ENCODE measurements around the gene C11orf16.
"Not testable (repeated sequence)": the region's sequence is repeated elsewhere in the genome, so short reads cannot be mapped to it uniquely, and the experiment has no call there.

C11orf16 gene

DNA sequence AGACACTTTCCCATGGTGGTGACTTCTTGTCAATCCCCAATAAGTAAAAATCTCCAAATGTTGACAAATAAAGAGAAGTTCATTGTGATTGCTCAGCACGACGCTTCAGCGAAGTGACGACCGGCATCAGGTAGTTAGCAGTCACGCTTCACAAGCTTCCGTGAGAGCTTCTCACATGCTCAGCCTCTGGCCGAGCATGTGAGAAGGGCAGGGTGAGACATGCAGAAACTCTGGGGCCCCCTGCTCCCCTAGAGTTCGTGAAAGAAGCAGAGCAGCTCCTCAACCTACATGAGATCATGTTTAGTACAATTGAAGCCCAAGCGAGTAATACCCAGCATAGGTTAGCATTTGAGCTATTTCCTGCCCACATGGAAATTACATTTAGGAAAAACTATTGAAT lies 4.4 kb upstream of the C11orf16 start:
- no peak for DNase-seq (ENCODE audit: low spot score)

DNA sequence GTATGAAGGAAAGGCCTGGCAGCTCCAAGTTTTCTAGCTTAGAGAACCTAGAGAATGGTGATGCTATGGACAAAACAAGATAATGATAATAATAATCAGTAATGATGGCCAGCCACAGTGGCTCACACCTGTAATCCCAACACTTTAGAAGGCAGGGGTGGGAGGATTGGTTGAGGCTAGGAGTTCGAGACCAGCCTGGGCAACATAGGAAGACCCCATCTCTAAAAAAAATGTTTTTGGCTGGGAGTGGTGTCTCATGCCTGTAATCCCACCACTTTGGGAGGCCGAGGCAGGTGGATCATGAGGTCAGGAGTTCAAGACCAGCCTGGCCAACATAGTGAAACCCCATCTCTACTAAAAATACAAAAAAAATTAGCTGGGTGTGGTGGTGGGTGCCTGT lies 3.0 kb upstream of the C11orf16 start:
- not testable (repeated sequence) for DNase-seq (ENCODE audit: low spot score)

DNA sequence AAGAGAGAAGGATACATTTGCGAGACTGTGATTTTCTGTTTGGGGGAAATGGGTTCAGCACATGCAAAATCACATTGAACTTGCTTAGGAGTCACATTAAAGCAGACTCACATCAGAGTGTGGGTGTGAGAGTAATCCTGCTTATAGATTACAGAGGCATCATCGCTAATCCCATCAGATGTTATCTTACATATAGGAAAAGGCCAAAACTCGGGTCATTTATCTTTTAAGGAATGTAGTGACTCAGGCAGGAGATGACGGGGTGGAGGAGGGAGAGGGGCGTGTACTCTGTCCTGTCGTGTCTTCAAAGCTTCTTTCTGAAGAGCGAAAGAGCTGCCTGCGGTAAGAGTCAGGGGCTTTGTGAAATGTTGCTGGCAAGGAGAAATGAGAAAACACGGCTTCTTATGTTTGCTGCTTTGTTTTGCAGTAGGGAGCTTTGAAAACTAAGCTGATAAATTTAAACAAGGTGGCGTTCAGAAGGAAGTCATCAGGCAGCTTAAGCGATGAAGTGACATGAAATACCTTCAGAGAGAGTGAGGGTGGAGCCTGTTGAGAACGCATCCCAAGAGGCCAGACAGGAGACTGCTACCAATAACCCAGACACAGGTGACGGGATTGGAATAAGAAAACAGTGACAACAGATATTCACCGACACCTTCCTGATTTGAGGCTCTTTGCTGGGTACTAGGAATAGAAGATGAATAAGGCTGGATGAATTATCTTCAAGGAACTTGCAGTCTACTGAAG lies 2.2 kb upstream of the C11orf16 start:
- peak; percentile 79 for DNase-seq (ENCODE audit: low spot score)

DNA sequence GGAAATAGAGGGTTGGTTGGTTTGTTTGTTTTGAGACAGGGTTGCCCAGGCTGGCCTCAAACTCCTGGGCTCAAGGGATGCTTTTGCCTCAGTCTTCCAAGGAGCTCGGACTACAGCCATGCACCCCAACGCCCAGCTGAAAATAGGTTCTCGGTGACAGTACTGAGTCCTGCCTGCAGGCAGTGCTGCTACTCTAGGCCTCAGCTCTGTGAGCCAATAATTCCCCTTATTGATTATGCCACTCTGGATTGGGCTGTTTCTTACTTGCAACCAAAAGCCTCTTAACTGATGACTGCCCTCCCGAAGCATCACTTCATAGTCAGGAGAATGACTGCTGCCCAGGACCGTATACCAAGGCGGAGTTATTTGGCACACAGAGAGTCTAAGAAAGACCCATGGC lies 1.2 kb upstream of the C11orf16 start:
- DNase-seq (ENCODE audit: low spot score), result no peak

DNA sequence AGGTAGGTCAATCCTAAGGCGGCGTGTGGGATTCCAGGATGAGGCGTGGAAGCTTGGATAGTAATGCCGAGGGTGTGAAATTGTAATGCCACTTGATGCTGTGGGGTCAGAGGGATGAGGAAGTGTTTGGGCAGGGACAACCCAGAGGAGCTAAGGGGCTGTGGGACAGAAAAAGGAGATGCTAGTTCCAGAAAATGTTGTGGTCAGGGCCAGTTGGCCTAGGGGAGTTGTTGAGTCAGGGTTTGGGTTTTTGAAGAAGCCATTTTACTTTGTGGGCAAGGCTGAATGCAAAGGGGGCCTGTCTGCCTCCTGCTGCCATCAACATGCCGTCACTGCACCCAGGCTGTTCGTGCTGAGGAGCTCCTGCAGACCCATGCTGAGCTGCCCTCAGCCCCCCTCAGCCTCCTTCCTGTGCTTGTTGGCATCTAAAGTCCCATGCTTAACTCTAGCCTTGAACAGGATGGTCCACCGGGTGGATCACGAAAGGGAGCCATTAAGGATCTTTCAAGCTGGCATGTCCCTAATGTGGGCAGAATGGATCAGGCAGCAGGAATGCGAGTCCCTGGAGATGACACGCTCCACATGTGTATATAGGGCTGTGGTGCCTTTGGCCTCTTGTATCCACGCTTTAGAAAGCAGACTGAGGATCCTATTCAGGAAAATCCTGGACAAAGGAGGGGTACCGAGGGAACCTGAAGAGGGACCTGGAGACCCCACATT lies 2.1 kb downstream of the C11orf16 start:
- DNase-seq (ENCODE audit: low spot score), result peak; percentile 30

DNA sequence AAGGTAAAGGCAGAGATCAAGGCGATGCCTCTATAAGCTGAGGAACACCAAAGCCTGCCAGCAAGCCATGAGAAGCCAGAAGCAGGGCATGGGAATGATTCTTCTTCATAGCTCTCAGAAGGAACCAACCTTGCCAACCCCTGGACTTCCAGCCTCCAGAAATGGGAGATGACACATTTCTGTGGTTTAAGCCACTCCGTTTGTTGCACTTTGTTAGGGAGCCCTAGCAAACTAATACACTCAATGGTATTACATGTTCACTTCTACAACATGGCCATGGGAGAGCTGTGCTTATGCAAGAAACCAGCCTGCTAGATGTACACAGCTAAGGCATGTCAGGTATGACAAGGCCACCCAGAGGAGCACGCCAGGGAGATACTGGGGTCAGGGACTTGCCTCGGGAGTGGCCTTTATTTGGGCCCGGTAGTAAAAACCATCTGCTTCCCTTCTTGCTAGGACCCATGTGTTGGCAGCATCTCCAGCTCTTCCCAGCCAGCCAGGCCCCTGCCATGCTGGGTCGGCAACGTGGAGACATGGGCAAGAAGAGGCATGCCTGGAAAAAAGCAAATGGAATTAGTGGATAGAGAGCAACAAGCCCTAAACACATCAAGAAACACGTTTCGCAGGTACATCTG lies 3.6 kb downstream of the C11orf16 start:
- DNase-seq (ENCODE audit: low spot score), result peak; percentile 46

DNA sequence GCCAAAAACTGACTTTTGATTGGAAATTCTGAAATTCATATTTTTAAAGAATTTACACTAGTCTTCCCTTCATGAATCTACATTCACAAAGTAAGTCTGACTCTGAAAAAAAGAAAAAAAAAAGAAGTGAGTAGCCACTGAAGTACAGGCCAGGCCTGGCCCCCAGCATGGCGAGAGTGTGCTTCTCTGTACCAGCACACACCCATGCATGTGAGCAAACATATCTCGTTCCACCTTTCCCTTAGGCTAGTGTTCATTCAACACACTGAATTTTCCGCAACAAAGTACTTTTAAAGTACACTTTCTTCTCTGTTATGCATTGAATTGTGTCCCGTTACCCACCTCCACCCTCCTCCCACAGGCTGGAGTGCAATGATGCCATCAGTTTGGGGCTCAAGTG lies 4.5 kb downstream of the C11orf16 start:
- DNase-seq (ENCODE audit: low spot score), result no peak

DNA sequence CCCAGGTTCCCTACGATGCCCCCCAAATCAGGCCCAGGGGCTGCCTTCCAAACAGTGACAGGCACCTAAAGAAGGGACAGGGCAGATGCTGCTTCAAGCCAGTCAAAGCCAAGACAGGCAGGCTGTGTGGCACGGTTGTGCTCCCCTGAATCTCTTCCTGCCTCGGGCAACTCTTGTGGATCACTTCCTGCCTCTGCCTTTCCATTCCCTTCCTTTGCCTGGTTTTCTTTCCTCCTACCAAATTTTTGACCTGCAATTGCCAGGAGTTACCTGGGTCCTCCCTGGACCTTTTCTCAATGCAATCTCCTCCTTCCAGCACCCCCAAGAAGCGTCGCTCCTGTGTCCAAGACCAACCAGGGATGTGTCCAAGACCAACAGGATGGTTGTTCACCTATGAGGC lies 5.5 kb downstream of the C11orf16 start:
- no peak for DNase-seq (ENCODE audit: low spot score)

DNA sequence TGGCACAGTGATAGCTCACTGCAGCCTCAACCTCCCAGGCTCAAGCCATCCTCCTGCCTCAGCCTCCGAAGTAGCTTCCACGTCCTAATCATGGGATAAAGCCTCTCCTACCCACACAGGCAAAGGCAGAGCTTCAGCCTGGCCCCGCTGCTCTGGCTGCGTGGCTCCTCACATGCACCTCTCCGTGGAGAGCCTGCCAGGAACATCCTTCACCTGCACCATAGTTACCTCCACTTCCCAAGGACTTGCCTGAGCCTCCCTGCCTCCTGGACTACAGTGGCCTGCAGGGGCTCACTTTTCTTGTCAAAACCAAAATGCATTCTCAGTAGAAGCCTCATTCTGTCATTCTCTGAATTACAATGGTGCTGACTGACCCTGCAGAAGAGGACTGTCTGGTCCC lies 6.5 kb downstream of the C11orf16 start:
- no peak for DNase-seq (ENCODE audit: low spot score)

DNA sequence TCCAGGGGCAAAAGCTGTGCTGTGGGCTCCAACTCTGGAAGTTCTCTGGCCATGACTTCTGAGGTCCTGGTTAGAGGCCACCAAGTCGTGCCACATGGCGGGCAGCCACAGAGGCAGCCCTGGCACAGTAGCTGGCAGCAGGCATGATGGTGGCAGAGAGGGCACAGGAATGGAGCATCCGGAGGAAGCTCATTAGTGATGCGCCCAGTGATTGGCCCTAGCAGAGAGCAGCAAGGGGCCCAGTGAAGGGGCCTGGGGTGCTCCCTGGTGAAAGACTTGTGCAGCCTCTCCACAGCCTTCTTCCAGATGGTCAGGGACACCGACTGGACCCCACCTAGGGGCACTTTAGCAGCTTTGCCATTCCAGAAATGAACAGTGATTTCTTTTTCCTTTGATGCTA lies 7.0 kb downstream of the C11orf16 start:
- no peak for DNase-seq (ENCODE audit: low spot score)

DNA sequence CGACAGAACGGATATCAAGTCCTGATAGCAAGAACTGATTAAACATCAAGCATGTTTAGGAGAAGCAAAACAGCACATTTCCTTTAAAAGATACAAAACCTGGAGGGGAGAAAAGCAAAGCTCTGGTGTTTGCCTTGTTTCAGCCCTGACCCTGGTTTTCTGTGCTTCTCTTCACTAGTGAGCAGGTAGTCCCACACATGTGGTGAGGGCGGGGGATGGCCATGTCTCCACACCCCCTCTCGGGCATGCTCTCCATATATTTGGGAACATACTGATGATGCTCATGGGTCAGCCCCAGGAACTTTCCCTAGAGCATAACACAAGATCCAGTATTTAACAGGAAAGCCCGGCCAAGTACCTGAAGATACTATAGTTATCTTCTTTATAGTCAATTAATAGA lies 10.1 kb downstream of the C11orf16 start:
- no peak for DNase-seq (ENCODE audit: low spot score)

DNA sequence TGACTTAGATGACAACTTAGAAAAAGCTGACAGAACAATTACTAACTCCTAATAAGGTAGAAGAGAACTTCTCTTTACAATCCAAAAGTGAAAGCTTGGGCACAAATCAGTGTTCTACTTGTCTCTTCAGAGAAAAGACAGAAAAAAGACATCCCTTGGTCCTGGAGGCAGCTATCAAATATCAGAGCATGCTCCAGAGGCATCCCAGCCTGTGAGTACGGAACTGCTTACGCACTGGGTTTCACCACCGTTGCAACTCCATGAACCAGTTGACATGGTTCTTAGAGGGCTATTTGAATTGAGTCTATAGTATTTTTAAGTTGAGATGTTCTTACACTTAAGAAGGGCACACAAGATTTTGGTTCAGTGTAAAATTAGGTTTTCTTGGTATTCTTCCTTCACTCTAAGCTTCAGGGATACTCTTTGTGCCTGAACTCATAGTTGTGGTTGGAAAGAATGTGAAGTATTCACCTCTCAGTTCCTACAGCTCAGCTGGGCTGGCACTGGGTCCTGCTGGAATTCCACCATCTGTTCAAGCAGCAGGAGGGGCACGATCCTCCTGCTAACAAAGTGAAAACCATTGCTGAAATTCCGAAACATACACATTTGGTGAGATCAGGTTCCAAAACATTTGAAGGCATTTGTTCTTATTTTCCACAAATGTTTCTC lies 15.5 kb downstream of the C11orf16 start:
- DNase-seq (ENCODE audit: low spot score), result peak; percentile 91

DNA sequence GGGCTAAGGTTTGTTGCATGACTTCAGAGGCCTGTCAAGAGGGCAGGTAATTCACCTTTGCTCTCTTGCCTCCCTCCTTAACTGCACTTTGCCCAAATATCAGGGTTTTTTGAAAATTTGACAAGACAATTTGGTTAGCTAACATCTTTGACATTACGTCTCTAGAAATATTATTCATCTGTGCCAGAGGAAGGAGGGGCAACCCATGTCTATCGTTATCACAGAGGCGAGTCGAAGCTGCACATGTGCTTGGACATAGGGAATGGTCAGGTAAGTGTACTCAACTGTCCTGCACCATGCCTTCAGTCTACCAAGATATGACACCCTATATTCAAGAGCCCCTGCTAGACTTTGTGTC lies 18.1 kb downstream of the C11orf16 start:
- DNase-seq (ENCODE audit: low spot score), result no peak

DNA sequence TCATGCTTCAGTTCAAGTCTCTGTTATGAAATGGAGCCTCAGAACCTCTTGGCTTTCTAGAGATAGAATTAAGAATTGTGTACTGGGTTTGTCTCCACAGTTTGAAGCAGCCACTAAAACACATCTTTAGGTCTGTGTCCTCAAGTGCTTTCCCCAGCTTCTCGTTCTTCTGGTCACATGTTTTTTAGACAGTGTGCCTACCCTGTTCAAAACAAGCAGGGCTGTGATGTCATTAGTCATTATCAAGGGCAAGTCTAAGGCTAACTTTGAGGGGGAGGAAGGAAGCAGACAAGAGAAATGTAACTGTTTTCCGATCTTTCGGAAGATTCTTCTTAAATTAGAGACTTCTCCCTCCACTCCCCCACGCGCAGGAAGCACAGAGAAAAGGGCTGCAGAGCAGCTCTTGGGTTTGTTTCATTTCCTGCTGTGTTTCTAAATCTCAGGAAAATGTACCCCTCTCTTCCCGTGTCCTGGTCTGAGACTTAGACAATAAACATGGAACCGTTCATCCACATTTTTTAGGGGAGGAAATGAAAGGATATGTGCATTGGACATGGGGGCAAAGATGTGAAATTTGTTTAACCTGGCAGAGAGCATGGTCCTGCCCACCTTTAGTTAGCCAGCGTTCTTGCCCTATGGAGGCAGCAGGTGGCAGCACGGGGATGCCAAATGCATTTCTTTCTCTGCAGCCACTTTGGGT lies 18.6 kb downstream of the C11orf16 start:
- peak; percentile 32 for DNase-seq (ENCODE audit: low spot score)

DNA sequence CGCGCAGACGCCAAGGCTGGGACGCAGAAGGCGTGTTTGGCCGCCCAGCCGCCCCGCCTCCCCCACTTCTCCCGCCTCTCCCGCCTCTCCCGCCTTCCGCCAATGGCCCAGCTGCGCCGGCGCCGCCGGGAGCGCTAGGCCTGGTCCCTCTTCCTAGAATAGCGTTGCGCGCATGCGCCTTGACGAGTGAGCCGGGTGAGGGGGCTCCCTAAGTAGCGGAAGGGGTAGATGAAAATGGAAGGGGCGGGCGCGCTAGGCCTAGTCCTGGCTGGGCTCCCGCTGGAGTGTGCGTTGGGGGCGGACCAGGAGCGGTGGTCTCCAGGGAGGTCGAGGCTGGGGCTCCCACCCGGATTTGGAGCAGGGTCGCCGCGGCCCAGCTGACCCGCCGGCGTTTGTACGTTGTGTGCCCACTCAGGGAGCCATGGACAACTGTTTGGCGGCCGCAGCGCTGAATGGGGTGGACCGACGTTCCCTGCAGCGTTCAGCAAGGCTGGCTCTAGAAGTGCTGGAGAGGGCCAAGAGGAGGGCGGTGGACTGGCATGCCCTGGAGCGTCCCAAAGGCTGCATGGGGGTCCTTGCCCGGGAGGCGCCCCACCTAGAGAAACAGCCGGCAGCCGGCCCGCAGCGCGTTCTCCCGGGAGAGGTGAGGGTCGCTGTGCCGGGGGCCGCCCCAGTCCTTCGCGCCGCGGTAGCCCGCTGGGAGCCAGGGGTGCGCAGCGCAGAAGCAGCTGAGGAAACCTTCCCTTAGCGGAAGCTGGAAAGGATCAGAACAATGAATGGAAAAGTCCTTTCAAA lies 21.5 kb downstream of the C11orf16 start, which contains the start of gene AKIP1:
AKIP1 (plus strand) TSS at position 161 of the 795 bp plus-strand sequence; CDS start at position 422, 261 bp downstream.
- DNase-seq (ENCODE audit: low spot score), result peak; percentile 96

DNA sequence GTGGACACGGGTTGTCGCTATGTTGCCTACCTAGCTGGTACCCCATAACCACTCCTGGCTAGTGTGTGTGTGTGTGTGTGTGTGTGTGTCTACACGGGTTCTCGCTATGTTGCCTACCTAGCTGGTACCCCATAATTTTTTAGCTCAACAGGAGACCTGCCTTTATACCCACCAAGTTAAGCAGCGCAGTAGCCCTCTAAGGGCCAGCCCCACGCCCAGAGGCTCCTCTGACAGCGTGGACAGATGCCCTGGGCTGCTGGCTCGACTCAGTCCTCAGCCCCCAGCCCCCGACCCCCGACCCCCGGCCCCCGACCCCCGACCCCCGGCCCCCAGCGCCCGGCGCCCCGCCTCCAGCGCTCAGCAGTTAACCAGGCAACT lies 22.1 kb downstream of the C11orf16 start:
- no peak for DNase-seq (ENCODE audit: low spot score)

DNA sequence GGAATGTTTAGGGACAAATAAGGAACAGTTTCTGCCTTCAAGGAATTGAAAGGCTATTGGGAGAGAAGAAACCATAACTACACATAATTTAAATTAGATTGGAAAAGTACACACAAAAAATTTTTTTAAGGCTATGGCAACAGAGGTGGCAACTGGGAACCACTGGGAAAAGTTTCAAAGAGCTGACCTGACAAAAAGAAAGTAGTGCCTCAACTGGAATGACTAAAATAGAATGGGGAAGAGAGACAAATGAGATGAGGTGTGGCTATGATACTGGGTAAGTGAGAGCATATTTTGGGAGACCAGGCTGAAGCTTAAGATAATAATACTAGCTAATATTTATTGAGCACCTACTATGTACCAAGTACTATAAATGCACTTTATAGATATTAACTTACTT lies 24.6 kb downstream of the C11orf16 start:
- DNase-seq (ENCODE audit: low spot score), result no peak

DNA sequence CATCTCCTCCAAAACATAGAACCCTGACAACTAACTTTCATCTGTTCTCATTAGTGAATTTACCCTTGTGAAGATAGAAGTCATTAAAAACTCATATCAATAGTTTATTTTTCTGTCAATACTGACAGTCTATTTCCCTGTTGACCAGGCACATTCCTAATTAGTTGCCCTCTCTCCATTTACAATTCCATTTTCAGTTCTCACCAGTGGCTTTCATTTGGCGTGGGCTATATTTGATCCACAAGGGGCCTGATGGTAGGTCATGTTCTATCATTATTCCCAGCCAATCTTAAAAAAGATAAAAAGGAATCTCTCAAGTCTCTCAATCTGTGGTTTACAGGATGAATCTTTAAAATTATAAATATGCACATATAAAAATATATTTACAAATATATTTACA lies 25.6 kb downstream of the C11orf16 start:
- no peak for DNase-seq (ENCODE audit: low spot score)

DNA sequence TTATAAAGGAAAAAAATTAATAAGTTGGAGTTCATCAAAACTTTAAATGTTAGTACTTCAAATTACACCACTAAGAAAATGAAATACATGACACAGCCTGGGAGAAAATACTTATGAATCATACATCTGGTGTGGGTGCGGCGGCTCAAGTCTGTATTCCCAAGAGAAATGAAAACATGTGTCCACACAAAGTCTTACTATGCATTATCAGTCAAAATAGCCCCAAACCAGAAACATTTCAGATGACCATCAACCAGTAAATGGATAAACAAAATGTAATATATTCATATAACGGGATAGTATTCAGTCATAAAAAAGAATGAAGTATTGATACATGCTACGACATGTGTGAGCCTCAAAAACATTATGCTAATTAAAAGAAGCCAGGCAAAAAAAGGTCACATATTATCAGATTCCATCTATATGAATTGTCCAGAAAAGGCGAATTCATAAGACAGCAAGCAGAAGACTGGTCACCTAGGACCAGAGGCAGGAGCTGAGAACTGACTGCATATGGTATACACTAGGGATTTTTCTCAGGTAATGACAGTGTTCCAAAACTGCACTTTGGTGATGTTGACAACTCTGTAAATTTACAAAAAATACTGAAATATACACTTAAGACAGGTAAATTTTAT lies 27.1 kb downstream of the C11orf16 start:
- DNase-seq (ENCODE audit: low spot score), result peak; percentile 56

DNA sequence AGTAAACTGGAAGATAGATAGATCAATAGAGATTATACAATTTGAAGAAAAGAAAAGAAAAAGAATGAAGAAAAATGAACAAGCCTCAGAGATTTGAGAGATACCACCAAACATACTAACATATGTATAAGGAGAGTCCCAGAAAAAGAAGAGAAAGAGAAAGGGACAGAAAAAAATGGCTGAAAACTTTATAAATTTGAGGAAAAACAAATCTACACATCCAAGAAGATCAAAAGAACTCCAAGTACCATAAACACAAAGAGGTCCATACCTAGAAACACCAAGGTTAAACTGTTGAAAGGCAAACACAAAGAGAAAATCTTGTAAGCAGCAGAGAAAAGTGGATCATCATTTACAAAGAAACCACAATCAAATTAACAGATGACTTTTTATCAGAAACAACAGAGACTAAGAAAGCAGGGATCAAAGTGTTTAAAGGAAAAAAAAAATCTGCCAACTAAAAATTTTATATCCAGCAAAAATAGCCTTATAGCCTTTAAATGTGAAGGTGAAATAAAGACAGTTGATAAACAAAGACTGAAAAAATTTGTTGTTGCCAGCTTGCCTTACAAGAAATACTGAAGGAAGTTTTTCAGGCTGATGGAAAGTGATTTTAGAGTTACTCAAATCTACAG lies 33.5 kb downstream of the C11orf16 start:
- no peak for DNase-seq (ENCODE audit: low spot score)
